Astrocyte of the hippocampus (primary cell): ENCODE measurements around the gene PML.

Experiments
- DNase-seq: peaks from one replicate; pipeline ENCODE4 v3.0.0; 2011; ENCODE audit warnings: low read depth, low spot score

PML gene

GRCh38 chr15:74006774-74007639 is 12.5 kb downstream of the PML start:
- DNase-seq = no peak

- DNase-seq = no peak
Observed at GRCh38 chr15:74007820-74008371, 13.4 kb downstream of the PML start.

- DNase-seq = no peak
Observed at GRCh38 chr15:74008901-74009300, 14.4 kb downstream of the PML start.

- no peak for DNase-seq
Observed at GRCh38 chr15:74010929-74011540, 16.5 kb downstream of the PML start.

- DNase-seq = no peak
Observed at GRCh38 chr15:74011610-74012009, 17.1 kb downstream of the PML start.

GRCh38 chr15:74013374-74013894 is 18.9 kb downstream of the PML start:
- DNase-seq = no peak

GRCh38 chr15:74019734-74020133 is 25.2 kb downstream of the PML start:
- DNase-seq = no peak

- DNase-seq = no peak
Observed at GRCh38 chr15:74022706-74023470, 28.4 kb downstream of the PML start.

- DNase-seq = no peak
Observed at GRCh38 chr15:74024687-74025086, 30.2 kb downstream of the PML start.

- DNase-seq = no peak
Observed at GRCh38 chr15:74025436-74025835, 30.9 kb downstream of the PML start.

GRCh38 chr15:74027688-74028087 is 33.2 kb downstream of the PML start:
- DNase-seq = no peak

GRCh38 chr15:74028646-74029045 is 34.1 kb downstream of the PML start:
- no peak for DNase-seq

- no peak for DNase-seq
Observed at GRCh38 chr15:74032046-74032445, 37.5 kb downstream of the PML start.

GRCh38 chr15:74032606-74033561 is 38.4 kb downstream of the PML start:
- no peak for DNase-seq

GRCh38 chr15:74034206-74034755 is 39.8 kb downstream of the PML start:
- no peak for DNase-seq

GRCh38 chr15:74035121-74036017 is 40.9 kb downstream of the PML start:
- DNase-seq = no peak

- peak; percentile 79 for DNase-seq
Observed at GRCh38 chr15:74036271-74037170, 42.0 kb downstream of the PML start.
